GM12872 (cell line): ENCODE results near the gene PSMB3.

Experiments used
- TF ChIP-seq, protein P1 (sequence below): IDR thresholded peaks from 3 replicates; pipeline ENCODE4 v1.5.1; 2011; ENCODE audit warnings: low read depth, mild to moderate bottlenecking, low read length, moderate library complexity; ENCODE audit not compliant: insufficient read depth

PSMB3 gene

DNA sequence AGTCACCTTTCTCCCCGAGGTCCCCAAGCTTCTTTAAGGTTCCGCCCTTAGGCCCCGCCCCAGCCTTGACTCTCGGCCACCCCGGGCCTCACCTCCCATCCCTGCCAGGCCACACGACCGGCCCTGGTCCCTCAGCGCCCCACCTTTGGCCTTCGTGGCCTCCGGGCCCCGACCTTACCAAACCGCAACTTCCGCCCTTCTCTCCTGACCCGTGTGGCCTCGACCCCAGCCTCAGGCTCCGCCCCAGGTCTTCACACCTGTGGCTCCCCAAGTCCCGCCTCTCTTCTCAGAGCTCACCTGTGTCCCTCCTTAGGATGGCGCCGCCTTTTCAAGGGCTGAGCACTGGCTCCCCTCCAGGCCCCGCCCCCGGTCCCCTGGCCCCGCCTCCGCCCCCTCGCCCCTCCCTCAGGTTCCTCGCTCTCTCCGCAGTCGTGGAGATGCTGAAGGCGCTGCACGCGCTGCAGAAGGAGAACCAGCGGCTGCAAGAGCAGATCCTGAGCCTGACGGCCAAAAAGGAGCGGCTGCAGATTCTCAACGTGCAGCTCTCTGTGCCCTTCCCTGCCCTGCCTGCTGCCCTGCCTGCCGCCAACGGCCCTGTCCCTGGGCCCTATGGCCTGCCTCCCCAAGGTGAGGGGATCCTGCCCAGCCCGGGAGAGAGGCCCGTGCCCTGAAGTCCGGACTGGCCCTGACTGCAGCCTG, 32.4 kb upstream of the PSMB3 start:
- TF ChIP-seq, protein P1, sequence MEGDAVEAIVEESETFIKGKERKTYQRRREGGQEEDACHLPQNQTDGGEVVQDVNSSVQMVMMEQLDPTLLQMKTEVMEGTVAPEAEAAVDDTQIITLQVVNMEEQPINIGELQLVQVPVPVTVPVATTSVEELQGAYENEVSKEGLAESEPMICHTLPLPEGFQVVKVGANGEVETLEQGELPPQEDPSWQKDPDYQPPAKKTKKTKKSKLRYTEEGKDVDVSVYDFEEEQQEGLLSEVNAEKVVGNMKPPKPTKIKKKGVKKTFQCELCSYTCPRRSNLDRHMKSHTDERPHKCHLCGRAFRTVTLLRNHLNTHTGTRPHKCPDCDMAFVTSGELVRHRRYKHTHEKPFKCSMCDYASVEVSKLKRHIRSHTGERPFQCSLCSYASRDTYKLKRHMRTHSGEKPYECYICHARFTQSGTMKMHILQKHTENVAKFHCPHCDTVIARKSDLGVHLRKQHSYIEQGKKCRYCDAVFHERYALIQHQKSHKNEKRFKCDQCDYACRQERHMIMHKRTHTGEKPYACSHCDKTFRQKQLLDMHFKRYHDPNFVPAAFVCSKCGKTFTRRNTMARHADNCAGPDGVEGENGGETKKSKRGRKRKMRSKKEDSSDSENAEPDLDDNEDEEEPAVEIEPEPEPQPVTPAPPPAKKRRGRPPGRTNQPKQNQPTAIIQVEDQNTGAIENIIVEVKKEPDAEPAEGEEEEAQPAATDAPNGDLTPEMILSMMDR = no peak

DNA sequence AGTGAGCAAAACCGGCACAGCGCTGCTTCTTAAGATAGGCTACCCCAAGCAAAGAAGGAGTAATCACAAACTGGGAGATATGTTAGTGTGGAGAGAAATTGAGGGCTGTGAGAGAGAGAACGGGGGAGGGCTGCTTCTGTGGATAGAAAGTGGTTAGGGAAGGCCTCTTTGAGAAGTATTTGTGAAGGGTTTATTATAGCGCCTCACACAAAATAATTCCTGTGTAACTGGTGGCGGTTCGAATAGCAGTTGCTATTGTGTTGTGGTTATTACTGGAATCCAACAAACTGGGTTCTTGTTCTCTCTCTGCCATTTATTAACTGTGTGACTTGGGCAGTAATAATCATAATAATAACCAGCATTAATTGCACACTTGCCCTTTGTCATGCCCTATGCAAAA, 31.6 kb upstream of the PSMB3 start:
- TF ChIP-seq, protein P1 = no peak

DNA sequence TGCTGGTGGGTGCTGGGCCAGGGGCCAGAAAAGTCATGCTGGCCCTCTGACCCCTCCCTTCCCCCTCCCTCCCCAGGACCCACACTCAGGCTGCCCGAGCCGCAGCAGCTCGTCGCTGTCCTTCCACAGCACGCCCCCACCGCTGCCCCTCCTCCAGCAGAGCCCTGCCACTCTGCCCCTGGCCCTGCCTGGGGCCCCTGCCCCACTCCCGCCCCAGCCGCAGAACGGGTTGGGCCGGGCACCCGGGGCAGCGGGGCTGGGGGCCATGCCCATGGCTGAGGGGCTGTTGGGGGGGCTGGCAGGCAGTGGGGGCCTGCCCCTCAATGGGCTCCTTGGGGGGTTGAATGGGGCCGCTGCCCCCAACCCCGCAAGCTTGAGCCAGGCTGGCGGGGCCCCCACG, 30.7 kb upstream of the PSMB3 start:
- TF ChIP-seq, protein P1 = no peak

DNA sequence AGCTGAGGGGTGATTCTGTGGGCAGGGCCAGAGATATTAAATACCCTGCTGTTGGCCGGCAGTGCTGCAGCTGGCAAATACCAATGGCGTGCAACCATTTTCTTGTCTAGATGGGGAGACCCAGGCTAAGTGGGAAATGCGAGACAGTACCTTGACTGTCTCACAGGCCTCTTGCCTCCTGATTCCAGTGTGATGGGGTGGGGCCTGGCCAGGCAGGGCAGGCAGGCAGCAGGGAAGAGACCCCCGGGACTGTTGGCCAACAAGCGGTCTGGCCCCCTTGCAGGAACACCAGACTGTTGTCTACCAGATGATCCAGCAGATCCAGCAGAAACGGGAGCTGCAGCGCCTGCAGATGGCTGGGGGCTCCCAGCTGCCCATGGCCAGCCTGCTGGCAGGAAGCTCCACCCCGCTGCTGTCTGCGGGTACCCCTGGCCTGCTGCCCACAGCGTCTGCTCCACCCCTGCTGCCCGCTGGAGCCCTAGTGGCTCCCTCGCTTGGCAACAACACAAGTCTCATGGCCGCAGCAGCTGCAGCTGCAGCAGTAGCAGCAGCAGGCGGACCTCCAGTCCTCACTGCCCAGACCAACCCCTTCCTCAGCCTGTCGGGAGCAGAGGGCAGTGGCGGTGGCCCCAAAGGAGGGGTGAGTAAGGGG, 28.1 kb upstream of the PSMB3 start:
- TF ChIP-seq, protein P1 = no peak

DNA sequence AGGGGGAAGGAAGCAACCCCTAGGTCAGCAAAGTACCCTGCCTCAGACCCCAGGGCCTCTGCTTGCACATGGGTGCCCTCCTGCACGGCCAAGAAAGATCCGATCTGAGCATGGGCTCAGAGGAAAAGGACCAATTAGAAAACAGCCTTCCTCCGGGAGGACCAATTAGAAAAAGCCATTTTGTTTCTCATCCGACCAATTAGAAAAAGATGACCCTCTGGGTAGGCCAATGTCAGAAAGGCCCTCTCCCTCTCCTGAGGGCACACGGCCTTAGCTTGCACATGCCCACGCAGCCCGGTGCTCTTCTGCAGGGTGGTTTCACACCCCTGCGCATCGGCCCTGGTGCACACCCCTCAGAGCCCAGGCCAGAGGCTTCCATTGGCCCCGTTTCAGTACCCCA, 27.5 kb upstream of the PSMB3 start:
- TF ChIP-seq, protein P1 = no peak

DNA sequence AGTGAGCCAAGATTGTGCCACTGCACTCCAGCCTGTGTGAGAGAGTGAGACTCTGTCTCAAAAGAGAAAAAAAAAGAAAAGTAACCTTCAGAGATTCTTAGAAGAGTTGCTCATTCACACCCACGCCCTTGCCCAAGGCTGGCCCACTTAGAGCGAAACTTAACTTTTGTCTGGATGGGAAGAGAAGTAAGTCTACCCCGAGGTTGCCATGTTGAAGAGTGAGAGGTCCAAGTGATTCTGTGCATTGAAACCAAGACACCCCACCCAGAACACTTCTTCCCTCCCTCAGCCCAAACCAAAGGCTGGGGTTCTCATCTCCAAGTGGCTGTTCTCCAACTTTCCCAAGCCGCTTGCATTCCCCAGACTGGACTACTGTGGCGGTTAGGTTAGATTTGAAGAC, 24.8 kb upstream of the PSMB3 start:
- TF ChIP-seq, protein P1 = no peak

DNA sequence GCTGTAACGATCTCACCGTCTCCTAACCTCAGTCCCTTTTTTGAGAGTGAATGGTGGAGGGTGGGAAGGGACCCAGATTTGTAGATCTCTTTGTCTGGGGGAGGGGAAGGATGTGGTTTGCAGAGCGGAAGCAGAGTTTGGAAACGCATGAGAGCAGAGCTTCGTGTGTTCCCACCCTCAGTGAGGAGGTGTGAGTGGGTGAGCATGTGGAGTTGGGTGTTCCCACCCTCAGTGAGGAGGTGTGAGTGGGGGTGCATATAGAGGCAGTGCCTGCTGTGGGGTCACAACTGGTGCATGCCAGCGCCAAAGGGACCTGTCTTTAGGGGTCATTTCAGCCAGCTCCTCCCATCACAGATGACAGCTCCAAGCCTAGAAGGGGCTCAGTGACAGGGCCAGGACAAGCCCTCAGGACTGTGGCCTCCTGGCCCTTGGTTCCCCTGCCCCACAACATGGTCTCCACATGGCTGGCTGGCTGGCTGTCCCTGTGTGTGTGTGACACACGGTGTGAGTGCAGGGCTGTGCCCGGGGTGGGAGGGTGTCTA, 24.2 kb upstream of the PSMB3 start:
- TF ChIP-seq, protein P1 = 0 out of 3 replicates have a peak, but pooled peaks have one; percentile 1
